AG09309 (cell line): ENCODE data around the gene AK9.

Experiments
- DNase-seq: peaks from one replicate; pipeline ENCODE4 v3.0.0-alpha.2; 2010; ENCODE audit warnings: low read depth
- H3K4me3 ChIP-seq: 2 replicates; pipeline ENCODE4 v1.5.1; 2011; ENCODE audit warnings: mild to moderate bottlenecking, low read depth, low read length, moderate library complexity; ENCODE audit not compliant: control insufficient read depth
- CTCF ChIP-seq: IDR thresholded peaks from 2 replicates; pipeline ENCODE4 v1.5.1; 2011; ENCODE audit warnings: mild to moderate bottlenecking, low read depth, low read length, inconsistent platforms; ENCODE audit not compliant: insufficient read depth, control insufficient read depth; ENCODE audit errors: missing control alignments

The AK9 gene

DNA sequence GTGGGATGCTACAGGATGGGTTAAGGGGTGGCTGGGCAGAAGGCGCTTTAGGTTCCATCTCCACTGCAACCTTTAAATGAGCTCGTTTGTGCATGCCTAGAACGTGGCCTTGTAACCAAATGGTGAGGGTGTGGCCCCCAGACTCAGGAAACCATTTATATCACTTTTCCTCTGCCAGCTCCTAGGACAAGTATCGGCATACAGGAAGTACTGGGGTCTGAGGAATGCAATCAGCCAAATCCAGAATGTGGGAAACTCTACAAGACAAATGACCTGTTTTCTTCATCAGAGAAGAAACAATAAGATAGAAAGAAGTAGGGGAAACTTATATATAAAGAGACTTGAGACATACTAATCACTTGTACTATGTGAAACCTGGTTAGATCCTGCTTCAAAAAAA is 21.2 kb downstream of the AK9 start:
- DNase-seq, result no peak
- H3K4me3 ChIP-seq, result no peak overlapping the region
- TF ChIP-seq CTCF, result no peak

GRCh38 chr6:109662192-109662591 is 28.8 kb downstream of the AK9 start:
- H3K4me3 ChIP-seq, result no peak overlapping the region
- no peak for DNase-seq
- TF ChIP-seq CTCF, result no peak

- no peak overlapping the region for H3K4me3 ChIP-seq
- no peak for TF ChIP-seq CTCF
These were observed 30.3 kb downstream of the AK9 start for GRCh38 chr6:109660526-109661320.

GRCh38 chr6:109655761-109656262 is 35.2 kb downstream of the AK9 start:
- H3K4me3 ChIP-seq, result no peak overlapping the region
- no peak for TF ChIP-seq CTCF
- no peak for DNase-seq

More at GRCh38 chr6:109660526-109661320, 30.3 kb downstream of the AK9 start:
- DNase-seq, result no peak

GRCh38 chr6:109653264-109653663 is 37.7 kb downstream of the AK9 start:
- no peak for DNase-seq
- no peak for TF ChIP-seq CTCF
- H3K4me3 ChIP-seq, result no peak overlapping the region

GRCh38 chr6:109644131-109644530 is 46.9 kb downstream of the AK9 start:
- no peak overlapping the region for H3K4me3 ChIP-seq
- TF ChIP-seq CTCF, result no peak
- no peak for DNase-seq

GRCh38 chr6:109632405-109632804 is 58.6 kb downstream of the AK9 start:
- no peak overlapping the region for H3K4me3 ChIP-seq
- no peak for TF ChIP-seq CTCF
- DNase-seq, result no peak
